NB4 (cell line): ENCODE data around the gene TLE3.

Experiments
- MYC ChIP-seq: IDR thresholded peaks from 2 replicates; pipeline ENCODE4 v1.6.1; 2011; ENCODE audit warnings: low read depth, low read length
- POLR2A ChIP-seq: IDR thresholded peaks from 2 replicates; pipeline ENCODE4 v1.6.1; 2011; ENCODE audit warnings: mild to moderate bottlenecking; ENCODE audit not compliant: insufficient read length; ENCODE audit errors: extremely low read depth
- TF ChIP-seq, protein P1 (sequence below): IDR thresholded peaks from one replicate; pipeline ENCODE4 v1.5.1; 2012; ENCODE audit warnings: low read depth, low read length
- TF ChIP-seq, protein P2 (sequence below): IDR thresholded peaks from 2 replicates; pipeline ENCODE4 v1.6.1; 2011; ENCODE audit warnings: low read depth, low read length

DNA sequence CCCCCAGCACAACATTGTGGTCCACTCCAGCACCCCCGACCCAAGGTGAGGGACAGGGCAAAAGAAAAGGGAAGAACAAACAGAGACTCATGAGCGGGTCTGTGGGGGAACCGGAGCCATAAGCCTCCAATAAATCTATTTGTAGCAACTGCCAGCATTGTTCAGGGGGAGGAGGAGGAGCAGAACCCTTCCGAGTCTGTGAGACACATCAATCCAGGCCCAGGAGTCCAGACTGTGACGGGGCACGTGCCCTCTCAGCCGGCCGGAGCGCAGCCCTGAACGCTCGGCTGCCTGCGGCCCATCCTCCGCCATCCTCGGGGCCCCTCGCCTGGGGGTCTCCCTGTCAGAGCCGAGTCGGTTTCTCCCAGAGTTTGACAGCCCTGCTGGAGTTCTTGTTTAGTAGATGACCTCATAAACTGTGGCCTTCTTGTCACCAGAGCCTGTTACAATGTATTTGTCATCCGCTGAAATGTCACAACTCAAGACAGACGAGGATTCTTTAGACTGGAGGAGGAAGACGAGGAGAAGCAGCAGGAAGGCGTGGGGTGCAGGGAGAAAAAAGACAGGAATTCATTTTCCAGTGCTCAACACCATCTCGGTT, 47.9 kb downstream of the TLE3 start:
- TF ChIP-seq, protein P1, sequence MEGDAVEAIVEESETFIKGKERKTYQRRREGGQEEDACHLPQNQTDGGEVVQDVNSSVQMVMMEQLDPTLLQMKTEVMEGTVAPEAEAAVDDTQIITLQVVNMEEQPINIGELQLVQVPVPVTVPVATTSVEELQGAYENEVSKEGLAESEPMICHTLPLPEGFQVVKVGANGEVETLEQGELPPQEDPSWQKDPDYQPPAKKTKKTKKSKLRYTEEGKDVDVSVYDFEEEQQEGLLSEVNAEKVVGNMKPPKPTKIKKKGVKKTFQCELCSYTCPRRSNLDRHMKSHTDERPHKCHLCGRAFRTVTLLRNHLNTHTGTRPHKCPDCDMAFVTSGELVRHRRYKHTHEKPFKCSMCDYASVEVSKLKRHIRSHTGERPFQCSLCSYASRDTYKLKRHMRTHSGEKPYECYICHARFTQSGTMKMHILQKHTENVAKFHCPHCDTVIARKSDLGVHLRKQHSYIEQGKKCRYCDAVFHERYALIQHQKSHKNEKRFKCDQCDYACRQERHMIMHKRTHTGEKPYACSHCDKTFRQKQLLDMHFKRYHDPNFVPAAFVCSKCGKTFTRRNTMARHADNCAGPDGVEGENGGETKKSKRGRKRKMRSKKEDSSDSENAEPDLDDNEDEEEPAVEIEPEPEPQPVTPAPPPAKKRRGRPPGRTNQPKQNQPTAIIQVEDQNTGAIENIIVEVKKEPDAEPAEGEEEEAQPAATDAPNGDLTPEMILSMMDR: no peak
- TF ChIP-seq POLR2A: no peak
- TF ChIP-seq MYC: no peak
- TF ChIP-seq, protein P2, sequence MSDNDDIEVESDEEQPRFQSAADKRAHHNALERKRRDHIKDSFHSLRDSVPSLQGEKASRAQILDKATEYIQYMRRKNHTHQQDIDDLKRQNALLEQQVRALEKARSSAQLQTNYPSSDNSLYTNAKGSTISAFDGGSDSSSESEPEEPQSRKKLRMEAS: no peak
